GM18526 (cell line): ENCODE data around the gene PPP6R3.

Experiments
- POLR2A ChIP-seq: IDR thresholded peaks from 3 replicates; pipeline ENCODE4 v1.6.1; 2011; ENCODE audit not compliant: insufficient read length; ENCODE audit errors: extremely low read depth

The PPP6R3 gene

GRCh38 chr11:68467201-68467834 is 6.8 kb downstream of the PPP6R3 start:
- no peak for TF ChIP-seq POLR2A

GRCh38 chr11:68468217-68468828 is 7.8 kb downstream of the PPP6R3 start:
- TF ChIP-seq POLR2A, result no peak

GRCh38 chr11:68469122-68469521 is 8.6 kb downstream of the PPP6R3 start:
- TF ChIP-seq POLR2A, result no peak

- TF ChIP-seq POLR2A, result no peak
These were observed 9.1 kb downstream of the PPP6R3 start for GRCh38 chr11:68469642-68470041.

- TF ChIP-seq POLR2A, result no peak
These were observed 9.8 kb downstream of the PPP6R3 start for GRCh38 chr11:68470304-68470811.

GRCh38 chr11:68471360-68472340 is 11.1 kb downstream of the PPP6R3 start:
- TF ChIP-seq POLR2A, result no peak

GRCh38 chr11:68472778-68473177 is 12.2 kb downstream of the PPP6R3 start:
- no peak for TF ChIP-seq POLR2A

GRCh38 chr11:68473693-68474092 is 13.1 kb downstream of the PPP6R3 start:
- TF ChIP-seq POLR2A, result no peak

- no peak for TF ChIP-seq POLR2A
These were observed 18.8 kb downstream of the PPP6R3 start for GRCh38 chr11:68479390-68479789.

- no peak for TF ChIP-seq POLR2A
These were observed 19.6 kb downstream of the PPP6R3 start for GRCh38 chr11:68480193-68480592.

- no peak for TF ChIP-seq POLR2A
These were observed 20.4 kb downstream of the PPP6R3 start for GRCh38 chr11:68480852-68481510.

- no peak for TF ChIP-seq POLR2A
These were observed 21.2 kb downstream of the PPP6R3 start for GRCh38 chr11:68481579-68482240.

- TF ChIP-seq POLR2A, result no peak
These were observed 28.1 kb downstream of the PPP6R3 start for GRCh38 chr11:68488623-68489022.

GRCh38 chr11:68495220-68495729 is 34.7 kb downstream of the PPP6R3 start:
- TF ChIP-seq POLR2A, result no peak
